ENCODE results near the gene HIVEP1.

Gene HIVEP1

DNA sequence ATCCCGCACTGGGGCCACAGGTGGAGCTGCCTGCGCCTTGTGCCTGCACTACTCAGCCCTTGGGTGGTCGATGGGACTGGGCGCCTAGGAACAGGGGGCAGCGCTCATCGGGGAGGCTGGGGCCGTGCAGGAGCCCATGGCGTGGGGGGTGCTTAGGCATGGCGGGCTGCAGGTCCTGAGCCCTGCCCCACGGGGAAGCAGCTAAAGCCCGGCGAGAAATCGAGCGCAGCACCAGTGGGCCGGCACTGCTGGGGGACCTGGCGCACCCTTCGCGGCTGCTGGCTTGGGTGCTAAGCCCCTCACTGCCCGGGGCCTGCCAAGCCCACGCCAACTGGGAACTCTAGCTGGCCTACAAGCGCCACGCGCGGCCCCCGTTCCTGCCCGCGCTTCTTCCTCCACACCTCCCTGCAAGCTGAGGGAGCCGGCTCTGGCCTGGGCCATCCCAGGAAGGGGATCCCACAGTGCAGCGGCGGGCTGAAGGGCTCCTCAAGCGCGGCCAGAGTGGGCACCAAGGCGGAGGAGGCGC, 5.8 kb downstream of the HIVEP1 start:
- DNase-seq (ENCODE audit: low read depth, low spot score): no peak

DNA sequence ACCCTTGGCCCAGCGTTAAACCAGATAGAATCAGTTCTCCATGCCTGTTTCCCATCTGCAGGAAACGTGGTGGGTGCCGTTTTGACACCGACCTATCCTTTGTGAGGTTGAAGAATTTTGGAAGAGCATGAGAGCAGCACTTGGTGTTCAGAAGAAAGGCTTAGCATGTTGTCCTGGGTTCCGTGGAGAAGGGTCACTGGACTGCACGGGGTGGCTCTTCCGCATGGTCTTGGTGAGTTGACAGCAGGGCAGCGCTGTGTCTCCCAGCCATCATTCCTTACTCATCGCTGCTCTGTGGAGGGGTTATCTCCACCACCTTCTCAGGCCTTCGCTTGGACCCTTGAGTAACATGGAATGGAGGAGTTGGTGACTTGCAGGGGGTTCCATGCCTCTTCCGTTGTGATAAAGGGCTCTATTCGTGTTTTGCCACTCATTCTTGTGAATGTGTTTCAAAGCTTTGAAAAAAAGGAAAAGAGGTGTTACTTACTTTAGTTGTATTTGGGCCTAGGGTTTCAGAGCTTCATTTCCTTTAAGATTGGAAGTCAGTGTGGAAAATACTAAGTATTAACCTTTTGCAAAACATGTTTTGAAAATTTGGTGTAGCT, 8.2 kb downstream of the HIVEP1 start:
- no peak for DNase-seq (ENCODE audit: low read depth, low spot score)

DNA sequence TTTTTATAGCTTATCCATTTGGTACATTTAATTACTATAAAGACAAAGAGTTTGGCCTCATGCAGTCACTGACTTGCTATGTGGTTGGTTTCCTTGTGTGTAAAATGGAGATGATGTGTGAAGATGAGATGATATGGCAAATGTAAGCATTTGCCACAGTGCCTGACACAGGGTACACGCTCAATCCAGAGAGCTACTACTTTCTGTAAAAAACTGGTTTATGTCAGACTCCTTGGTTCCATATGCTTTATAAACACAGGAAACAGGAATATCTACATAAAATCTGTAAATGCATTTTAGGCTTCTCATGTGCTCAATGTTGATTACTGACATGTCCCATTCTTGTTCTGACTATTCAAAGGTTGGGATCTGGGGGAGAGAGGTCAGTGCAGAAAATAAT, 10.4 kb downstream of the HIVEP1 start:
- no peak for DNase-seq (ENCODE audit: low read depth, low spot score)

DNA sequence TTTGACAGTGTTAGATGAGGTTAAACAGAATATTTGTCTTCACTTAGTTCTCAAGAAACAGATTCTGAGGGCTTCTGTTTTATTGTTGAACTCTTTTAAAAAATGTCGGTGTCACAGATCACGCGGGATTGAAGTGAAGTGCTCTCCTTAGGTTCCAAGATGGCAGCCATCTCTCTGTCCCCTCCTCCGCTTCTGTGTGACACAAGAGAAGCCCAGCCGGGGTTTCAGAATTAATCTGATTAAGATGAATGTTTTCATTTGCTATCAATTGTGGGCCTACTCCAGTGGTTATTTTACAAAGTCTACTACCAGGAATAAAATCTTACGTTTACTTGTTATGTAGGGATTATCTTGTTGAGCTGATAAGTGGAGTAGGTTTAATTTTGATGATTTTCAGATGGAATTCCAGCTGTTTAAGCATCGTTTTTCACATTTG, 10.9 kb downstream of the HIVEP1 start:
- no peak for DNase-seq (ENCODE audit: low read depth, low spot score)

DNA sequence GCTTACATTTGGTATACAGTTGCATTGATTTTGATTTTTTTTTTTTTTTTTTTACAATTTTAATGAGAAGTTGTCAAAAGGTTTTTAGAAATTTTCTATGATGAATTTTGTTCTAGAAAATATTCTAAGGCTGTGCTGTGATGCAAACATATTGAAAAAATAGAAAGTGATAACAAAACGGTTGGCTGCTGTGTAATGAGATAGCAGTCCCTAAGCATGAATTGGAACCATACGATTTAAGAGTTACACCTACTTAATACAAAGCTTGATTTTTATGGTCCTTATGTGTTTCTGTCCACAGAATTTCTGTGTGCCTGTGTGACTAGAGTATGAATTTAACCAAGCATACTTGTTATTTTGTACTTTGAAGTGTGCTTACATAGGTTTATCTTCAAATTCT, 12.1 kb downstream of the HIVEP1 start:
- no peak for DNase-seq (ENCODE audit: low read depth, low spot score)

DNA sequence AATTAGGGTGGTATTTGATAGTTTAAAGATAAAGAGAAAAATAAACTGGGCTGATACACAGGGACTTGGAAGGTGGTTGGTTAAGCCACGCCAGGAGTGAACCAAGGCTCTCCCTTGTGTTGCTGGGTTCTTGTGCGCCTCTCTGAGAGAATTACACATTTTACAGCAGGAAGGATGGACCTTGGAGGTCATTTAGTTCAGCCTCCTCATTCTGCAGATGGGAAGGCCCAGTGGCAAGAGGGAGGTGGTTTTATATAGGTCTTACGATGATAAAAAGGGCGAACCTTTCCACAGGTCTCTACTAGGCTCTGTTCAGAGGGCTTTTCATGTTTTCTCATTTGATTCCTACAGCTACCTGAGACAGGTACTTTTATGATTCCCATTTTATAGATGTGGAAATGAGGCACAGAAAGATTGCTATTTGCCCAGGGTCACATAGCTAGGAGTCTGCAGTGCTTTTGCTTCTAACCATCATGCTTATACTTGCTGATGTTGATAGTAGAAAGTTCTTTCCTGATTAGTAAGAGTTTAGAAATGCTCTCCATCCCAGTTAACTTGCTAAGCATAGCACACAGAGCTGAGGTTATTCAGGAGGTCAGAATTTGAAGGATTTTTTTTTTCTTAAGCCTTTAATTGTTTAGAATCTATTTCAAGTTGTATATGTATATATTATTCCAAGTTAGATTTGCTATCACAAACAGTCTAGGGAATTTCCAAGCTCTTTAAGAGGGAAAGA, 12.8 kb downstream of the HIVEP1 start:
- DNase-seq (ENCODE audit: low read depth, low spot score): no peak

DNA sequence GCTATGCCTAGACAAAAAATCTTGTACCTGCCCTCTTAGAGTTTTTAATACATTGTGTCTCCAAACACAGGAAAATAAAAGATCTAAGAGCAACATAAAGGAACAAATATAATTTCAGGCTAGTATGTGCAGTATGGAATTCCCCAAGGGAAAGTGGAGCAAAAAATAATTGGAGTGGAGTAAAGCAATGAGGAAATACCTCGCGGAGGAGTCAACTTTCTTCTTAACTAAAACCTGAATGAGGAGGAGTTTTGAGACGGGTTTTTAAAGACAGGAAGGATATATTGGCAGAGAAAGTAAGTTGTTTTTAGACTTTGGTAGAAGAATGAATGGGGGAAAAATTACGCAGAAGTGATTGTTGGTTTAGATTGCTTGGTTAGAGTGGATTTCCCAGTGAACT, 14.0 kb downstream of the HIVEP1 start:
- DNase-seq (ENCODE audit: low read depth, low spot score): no peak

DNA sequence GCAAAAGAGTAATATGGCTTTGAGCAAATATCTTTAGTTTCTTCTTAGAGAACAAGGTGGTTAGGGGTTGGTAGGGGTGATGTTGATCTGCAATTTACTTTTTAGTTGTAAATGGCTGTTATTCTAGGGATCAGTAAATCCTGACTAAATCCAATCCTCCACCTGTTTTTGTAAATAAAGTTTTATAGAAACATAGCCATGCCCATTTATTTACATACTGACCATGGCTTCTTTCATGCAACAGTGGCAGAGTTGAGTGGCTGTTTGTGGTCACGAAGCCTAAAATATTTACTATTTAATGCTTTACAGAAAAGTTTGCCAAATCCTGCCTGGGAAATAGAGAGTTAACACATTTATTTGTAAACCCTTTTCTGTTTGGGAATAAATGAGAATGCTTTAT, 14.7 kb downstream of the HIVEP1 start:
- no peak for DNase-seq (ENCODE audit: low read depth, low spot score)

DNA sequence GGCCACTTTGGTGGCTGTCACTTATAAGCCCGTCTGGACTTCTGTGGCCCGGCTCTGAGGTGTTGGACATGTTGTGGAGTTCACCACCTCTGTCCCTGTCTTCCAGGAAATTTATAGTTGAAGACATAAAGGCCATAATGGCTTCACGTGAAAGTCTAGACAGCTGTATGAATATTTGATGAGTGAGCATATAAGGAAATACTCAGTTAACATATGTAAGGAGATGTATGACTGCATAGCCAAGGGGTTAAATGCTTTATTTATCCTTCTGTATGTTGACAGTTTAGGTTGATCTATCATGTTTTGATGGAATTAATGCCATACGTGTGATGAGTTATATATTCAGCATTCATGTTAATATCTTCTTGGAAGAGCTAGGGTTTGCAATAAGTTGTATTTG, 16.1 kb downstream of the HIVEP1 start:
- DNase-seq (ENCODE audit: low read depth, low spot score): no peak

DNA sequence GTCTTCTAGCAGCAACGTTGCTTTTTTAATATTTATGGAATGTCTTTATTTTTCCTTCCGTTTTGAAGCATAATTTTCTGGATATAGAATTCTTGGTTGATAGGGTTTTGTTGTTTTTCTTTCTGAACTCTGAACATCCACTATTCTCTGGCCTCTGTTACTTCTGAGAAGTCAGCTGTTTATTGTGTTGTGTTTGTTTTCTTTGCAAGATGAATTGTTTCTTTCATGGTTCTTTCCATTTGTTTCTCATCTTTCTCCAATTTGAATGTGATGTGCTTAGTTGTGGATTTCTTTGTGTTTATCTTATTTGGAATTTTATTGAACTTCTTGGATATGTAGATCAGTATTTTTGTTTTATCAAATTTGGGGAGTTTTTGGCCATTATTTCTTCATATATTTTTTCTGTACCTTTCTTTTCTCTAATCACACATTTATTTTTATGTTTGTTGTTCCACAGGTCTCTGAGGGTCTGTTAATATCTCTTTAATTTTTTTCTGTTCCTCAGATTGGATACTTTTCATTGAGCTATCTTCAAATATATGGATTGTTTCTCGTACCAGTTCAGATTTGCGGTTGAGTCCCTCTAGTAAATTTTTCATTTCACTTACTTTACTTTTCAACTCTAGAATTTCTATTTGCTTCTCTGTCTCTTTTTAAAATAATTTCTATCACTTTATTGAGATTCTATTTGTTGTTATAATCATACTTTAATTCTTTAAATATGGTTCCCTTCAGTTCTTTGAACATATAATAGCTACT, 18.0 kb downstream of the HIVEP1 start:
- no peak for DNase-seq (ENCODE audit: low read depth, low spot score)

DNA sequence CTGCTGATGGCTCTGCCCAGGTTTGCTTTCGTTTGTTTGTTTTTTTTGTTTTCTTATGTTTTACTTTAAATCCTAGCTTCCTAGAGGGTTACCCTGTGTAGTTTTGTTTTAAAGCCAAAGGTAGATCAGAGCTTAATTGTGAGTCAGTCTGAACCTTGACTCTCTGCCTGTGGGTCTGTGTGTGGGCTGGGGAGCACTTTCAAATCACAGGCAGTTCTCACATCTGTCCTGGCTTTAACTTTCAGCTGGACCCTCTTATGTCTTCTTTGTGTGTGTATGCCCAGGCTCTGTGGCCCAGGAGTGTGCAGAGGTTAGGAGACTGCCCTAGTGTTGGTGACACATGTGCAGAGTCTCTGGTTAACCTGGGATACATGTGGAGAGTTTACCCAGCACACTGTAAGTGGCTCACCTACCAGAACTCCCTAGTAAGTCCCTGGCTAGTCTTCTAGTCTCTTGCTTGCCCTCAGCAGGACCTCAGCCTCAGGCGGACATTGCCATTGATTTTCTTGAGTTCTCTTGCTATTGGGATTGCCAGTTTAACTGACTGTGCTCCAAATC, 19.0 kb downstream of the HIVEP1 start:
- DNase-seq (ENCODE audit: low read depth, low spot score): no peak

DNA sequence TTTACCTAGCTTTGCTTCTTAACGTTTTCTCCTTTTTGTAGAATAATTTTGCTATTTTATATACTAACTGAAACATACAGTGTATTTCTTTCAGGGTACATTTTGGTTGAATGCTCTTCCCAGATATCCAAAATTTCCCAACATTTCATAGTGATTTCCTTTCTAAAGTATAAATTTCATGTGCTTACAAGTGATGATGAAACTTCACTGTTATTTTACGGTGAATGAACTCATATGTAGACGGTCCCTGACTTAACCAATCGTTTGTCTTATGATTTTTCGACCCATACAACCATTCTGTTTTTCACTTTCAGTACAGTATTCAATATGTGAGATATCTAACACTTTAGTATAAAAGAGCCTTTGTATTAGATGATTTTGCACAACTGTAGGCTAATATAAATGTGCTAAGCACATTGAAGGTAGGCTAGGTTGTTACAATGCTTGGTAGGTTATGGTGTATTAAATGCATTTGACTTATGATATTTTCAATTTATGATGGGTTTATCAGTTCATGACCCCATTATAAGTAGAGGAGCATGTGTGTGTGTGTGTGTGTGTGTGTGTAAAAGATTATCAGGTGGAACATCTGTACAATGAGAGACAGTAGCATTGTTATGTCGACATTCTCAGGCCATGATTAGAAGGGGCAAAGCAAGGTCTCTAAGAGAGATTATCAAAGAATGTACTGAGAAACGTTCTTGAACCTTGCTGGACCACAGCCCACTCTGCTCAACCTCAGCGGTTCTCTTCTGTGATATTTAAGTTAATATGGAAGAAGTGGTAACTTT, 20.9 kb downstream of the HIVEP1 start:
- DNase-seq (ENCODE audit: low read depth, low spot score): no peak

DNA sequence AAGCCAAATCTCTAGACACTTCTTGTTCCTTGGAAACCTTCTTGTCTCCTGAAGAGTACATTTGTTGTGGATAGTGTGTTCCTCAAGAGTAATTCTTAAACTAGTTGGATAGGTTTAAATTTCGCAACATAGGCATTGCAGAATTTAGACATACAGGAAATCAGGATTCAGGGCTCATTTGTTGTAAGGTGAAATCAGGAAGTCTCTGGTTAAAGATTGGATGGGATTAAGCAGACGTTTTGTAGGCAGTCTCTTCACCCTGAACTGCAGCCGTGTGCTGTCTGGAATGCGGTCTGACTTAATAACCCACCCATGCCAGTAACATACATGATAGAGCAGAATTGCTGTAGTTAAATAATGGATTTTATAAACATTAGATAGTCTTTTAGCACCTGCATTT, 21.7 kb downstream of the HIVEP1 start:
- no peak for DNase-seq (ENCODE audit: low read depth, low spot score)

DNA sequence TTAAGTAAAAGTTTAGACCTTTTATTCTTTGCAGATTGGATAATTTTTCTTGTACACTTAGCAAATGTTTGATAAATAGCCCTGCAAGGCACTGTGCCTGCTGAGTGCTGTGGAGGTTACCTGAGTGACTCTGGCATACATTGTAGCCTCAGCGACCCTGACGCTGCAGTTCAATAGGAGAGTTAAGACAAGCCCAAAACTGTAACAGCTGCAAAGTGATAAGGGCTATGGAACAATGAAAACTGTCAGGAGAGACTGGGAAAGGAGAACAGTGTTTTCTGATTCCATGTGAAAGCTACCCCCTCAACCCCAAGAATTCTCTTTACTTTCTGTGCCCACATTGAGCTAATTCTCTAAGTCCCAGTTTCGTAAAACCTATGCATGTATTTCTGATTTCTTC, 22.2 kb downstream of the HIVEP1 start:
- no peak for DNase-seq (ENCODE audit: low read depth, low spot score)

DNA sequence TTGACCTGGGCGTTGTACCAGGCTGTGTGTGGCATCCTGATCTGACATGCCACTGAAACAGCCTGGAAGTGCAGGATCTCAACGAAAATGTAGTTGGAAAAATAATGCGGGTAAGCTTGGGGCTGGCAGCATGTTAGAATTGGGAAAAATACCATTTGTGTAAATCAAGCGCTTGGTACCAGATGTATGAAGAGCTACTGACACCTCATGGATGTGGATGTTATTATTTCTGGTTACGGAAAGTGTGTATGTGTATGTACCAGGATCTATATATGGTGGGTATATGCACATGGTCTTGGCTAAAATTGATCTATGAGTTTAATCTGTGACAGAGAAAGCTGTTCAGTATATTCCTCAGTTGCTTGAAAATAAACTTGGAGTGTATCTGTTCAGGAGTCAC, 22.7 kb downstream of the HIVEP1 start:
- DNase-seq (ENCODE audit: low read depth, low spot score): no peak

DNA sequence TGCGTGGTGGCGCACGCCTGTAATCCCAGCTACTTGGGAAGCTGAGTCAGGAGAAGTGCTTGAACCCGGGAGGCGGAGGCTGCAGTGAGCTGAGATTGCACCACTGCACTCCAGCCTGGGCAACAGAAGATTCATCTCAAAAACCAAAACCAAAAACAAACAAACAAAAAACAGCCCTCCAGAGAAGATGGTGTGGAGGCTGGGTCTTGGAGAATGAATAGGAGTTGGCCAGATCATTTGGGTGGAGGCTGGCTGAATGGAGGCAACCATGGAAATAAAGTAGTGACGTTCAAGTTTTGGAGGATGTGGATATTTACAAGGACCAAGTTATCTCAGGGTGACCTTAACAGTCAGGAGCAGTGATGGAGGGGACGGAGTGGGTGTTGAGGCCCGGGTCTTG, 24.7 kb downstream of the HIVEP1 start:
- no peak for DNase-seq (ENCODE audit: low read depth, low spot score)

DNA sequence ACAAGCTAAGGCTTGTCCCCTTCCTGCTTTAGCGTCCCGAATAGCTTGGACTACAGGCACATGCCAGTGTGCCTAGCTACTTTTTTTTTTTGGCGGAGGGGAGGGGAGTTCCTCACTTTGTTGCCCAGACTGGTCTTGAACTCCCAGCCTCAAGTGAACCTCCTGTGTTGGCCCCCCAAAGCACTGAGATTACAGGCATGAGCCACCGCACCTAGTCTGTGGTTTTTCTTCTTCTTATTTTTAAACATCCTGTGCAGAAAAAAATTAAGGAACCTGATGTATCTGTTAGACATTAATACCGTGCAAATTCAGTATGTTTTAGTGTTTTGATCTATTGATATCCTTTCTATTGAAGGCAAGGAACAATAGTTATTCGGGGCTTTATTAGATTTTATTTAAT, 25.7 kb downstream of the HIVEP1 start:
- no peak for DNase-seq (ENCODE audit: low read depth, low spot score)

DNA sequence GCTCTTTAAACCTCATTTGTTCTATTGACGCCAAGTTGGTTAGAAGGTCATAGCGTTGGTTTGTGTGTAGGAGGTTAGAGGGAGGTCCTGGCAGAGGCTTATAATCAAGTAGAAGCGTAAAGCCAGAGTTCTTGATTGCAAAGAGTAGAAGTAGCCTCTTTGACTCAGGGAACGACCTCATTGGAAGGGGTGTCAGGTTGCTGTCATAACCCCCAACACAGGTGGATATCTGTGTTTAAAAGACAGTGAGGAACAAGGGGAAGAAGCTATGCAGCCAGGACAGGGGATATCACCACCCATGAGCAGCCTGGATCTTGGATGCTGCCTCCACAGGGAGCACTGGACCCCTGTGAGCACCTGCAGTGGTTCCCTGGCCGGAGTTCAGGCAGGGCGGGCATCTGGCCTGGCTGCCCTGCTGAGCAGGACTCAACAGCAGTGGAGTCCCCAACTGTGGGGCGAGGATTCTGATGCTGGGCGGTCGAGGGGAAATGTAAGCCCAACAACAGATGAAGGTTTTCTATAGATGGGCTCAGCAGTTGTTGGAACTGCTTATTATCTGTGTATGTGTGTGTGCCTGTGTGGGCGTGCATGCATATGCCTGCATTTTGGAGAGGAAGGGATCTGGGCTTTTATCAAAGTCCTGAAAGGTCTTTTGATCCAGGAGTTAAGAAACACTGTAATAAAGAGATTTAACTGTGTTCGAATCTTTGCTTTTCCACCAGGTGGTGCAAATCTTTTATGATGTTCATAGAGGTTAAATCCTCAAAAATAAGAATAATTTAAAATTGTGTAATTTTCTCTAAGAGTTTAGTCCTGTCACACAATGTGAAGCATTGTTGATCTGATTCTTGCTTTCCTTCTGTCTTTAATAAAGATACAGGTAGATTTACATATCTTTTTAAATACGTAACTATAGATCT, 27.7 kb downstream of the HIVEP1 start:
- no peak for DNase-seq (ENCODE audit: low read depth, low spot score)

DNA sequence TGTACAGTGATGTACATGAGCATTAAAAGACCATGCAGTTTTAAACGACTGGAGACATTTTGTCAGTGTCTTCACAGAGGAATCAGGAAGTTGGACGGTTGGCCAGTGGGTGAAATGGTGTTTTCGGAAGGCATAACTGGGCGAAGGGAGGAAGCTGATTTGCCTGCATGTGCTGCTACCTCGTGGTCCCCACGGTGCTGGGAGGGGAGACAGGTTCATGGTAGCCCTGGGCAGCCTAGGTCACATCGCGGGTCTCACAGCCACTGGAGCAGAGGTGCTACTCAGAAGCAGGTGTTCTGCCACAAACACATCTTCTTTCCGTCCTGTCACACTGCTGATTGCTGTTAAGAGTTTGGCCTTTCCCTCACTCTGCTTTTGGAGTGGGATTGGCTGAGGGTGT, 35.2 kb downstream of the HIVEP1 start:
- no peak for DNase-seq (ENCODE audit: low read depth, low spot score)

DNA sequence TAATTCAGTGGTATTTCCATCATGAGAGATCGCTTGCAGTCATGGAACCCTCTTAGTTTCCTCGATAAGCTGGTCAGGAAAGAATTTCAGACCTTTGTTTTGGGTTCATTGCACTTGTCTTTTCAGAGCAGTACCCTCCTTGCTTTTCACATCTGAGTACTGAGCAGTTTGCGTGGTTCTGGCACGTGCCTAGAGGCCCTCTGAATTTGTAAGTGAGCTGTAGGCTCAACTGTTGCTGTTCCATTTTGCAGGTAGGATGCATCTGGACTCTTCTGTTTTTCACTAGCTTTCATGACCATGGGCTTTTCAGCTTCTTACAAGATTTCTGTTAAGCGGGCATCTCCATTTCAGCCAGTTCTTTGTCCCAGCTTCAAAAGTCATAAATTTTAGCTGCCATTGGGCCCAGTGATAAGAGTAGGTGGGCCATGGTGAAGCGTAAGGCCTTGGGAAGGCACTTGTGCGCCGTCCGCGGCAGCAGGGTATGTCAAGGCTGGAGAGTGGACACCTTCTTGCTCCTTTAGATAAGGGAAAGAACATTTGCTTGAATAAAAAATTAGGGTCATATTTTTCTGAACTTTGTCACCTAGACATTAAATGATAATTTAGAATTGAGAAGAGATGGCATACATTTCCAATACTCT, 35.8 kb downstream of the HIVEP1 start:
- no peak for DNase-seq (ENCODE audit: low read depth, low spot score)

Data from activated naive CD8-positive, alpha-beta T cell treated with anti-CD3 and anti-CD28 coated beads, Interleukin-2, amount 50 U/mL, for 16 hours (primary cell).